ENCODE measurements around the gene SLC9A3.

GRCh38 chr5:549229-549628, 25.0 kb upstream of the SLC9A3 start:
- TF ChIP-seq CTCF (IDR thresholded peaks at IDR 0.05) (no peak), POLR2A (IDR thresholded peaks at IDR 0.05) (no peak)

Data from uterus (tissue), 2 donors.